Measurements from ENCODE around the gene OR51A7. TPM values are rescaled to one million over a fixed set of nuclear protein-coding genes. Genes with fewer than 3 reads are reported as not detected.

Gene OR51A7
- total RNA-seq, 1 experiment from 2014 or later: not detected

GRCh38 chr11:4924239-4924638 lies 20.7 kb downstream of the OR51A7 start, which contains the start of gene OR51G1:
OR51G1 (minus strand) TSS chr11:4924339; CDS start chr11:4924339, 0 bp downstream.
- ATAC-seq (no peak), DNase-seq (ENCODE audit: low spot score) (no peak)
- Mint-ChIP-seq H3K9me3 (no peaks in the 10 kb centered on the region), H3K36me3 (no peaks in the 10 kb centered on the region), H3K27me3 (ENCODE audit: low read depth) (no peaks in the 10 kb centered on the region; the same call in 1 of the 2 replicates), H3K27ac (no peak within 1 kb of the TSS), H3K4me3 (no peak within 1 kb of the TSS), H3K4me1 (no peaks in the 10 kb centered on the region)
- ChIA-PET CTCF (no interaction called here), POLR2A (no interaction called here)
- no peak for TF ChIP-seq STAT6 (CRISPR knock-in tag; conservative IDR thresholded peaks at IDR 0.05; ENCODE audit: low read depth)
- no peak for TF ChIP-seq IRF2 (CRISPR knock-in tag; IDR thresholded peaks at IDR 0.05; ENCODE audit: borderline replicate concordance, low read depth)
- TF ChIP-seq ZNF138 (CRISPR knock-in tag; conservative IDR thresholded peaks at IDR 0.05): no peak
- TF ChIP-seq CTCF (IDR thresholded peaks at IDR 0.05): no peak
- TF ChIP-seq ARID4B (CRISPR knock-in tag; IDR thresholded peaks at IDR 0.05; ENCODE audit: borderline replicate concordance): no peak
- TF ChIP-seq HMGA2 (CRISPR knock-in tag; IDR thresholded peaks at IDR 0.05): no peak
- TF ChIP-seq ZNF263 (CRISPR knock-in tag; IDR thresholded peaks at IDR 0.05; ENCODE audit: low read depth): no peak
- no peak for TF ChIP-seq CREB1 (CRISPR knock-in tag; IDR thresholded peaks at IDR 0.05)
- TF ChIP-seq ZNF219 (CRISPR knock-in tag; IDR thresholded peaks at IDR 0.05; ENCODE audit: borderline replicate concordance): no peak
- no peak for TF ChIP-seq E2F4 (CRISPR knock-in tag; IDR thresholded peaks at IDR 0.05; ENCODE audit: borderline replicate concordance, low read depth)
- no peak for TF ChIP-seq ZNF532 (CRISPR knock-in tag; IDR thresholded peaks at IDR 0.05; ENCODE audit: borderline replicate concordance)
- no peak for TF ChIP-seq SMAD4 (CRISPR knock-in tag; IDR thresholded peaks at IDR 0.05)
- no peak for TF ChIP-seq PRDM15 (CRISPR knock-in tag; IDR thresholded peaks at IDR 0.05)
